CD4-positive, alpha-beta T cell (primary cell): ENCODE data around the gene SLC24A3. TPM values are rescaled to one million over a fixed set of nuclear protein-coding genes. Genes with fewer than 3 reads are reported as not detected.

Experiments
- ATAC-seq: fragments of 200-7000 bp; cut with Tn5 transposase; one replicate; pipeline ENCODE4 v1.10.0; 2022; ENCODE audit warnings: mild to moderate bottlenecking; ENCODE audit not compliant: poor library complexity
- CTCF ChIA-PET: fragments of 350-600 bp; sonication (Branson Sonifier 250); formaldehyde crosslinking; loops from one replicate; lab custom pipeline; 2021; ENCODE audit warnings: antibody characterized with exemption, inconsistent platforms; lab: Charles Lee
- POLR2A ChIA-PET: fragments of 350-600 bp; sonication (Branson Sonifier 250); formaldehyde crosslinking; loops from one replicate; lab custom pipeline; 2021; ENCODE audit warnings: antibody characterized with exemption, inconsistent platforms; lab: Charles Lee
- DNase-seq, 14 experiments: peaks; one replicate each; pipeline ENCODE4 v3.0.0-alpha.2; 2013 to 2020; ENCODE audit warnings: mixed read lengths in 2 of 14
- H3K27ac ChIP-seq, 2 donors: one replicate each; pipeline versions ENCODE4 v1.5.1 to v1.7.0; 2013; ENCODE audit warnings: low read length in 2 of 2, low read depth in 1 of 2, mild to moderate bottlenecking in 1 of 2
- H3K27me3 ChIP-seq, 2 experiments: 1 replicate in 1 of 2; 2 replicates in 1 of 2; pipeline versions ENCODE4 v1.6.1 to v1.7.0; 2013; ENCODE audit warnings: low read length in 2 of 2, control low read depth in 1 of 2, mild to moderate bottlenecking in 1 of 2, moderate library complexity in 1 of 2; ENCODE audit not compliant: insufficient read depth in 2 of 2, control insufficient read depth in 1 of 2
- H3K36me3 ChIP-seq: one replicate; pipeline ENCODE4 v1.6.1; 2013; ENCODE audit warnings: low read length, control low read depth; ENCODE audit not compliant: insufficient read depth
- H3K4me1 ChIP-seq: one replicate; pipeline ENCODE4 v1.6.1; 2013; ENCODE audit warnings: low read length, control low read depth; ENCODE audit not compliant: insufficient read depth
- H3K4me3 ChIP-seq: one replicate; pipeline ENCODE4 v1.5.1; 2013; ENCODE audit warnings: mild to moderate bottlenecking, low read length, moderate library complexity
- H3K9me3 ChIP-seq, 2 experiments: 1 replicate in 1 of 2; 2 replicates in 1 of 2; pipeline versions ENCODE4 v1.6.1 to v1.7.0; 2013; ENCODE audit warnings: low read length in 2 of 2, mild to moderate bottlenecking in 2 of 2, control low read depth in 1 of 2, moderate library complexity in 1 of 2; ENCODE audit not compliant: control insufficient read depth in 1 of 2, insufficient read depth in 1 of 2
- H3K27ac Mint-ChIP-seq: one replicate; pipeline ENCODE4 v1.8.0; 2020; ENCODE audit warnings: mixed read lengths
- H3K27me3 Mint-ChIP-seq: one replicate; pipeline ENCODE4 v1.8.0; 2021; ENCODE audit warnings: mixed read lengths
- H3K36me3 Mint-ChIP-seq: one replicate; pipeline ENCODE4 v1.8.0; 2021; ENCODE audit warnings: low read depth, mixed read lengths
- H3K4me1 Mint-ChIP-seq: one replicate; pipeline ENCODE4 v1.8.0; 2021; ENCODE audit warnings: low read depth, mixed read lengths
- H3K4me3 Mint-ChIP-seq: one replicate; pipeline ENCODE4 v1.8.0; 2020; ENCODE audit warnings: mild to moderate bottlenecking, mixed read lengths
- H3K9me3 Mint-ChIP-seq: one replicate; pipeline ENCODE4 v1.8.0; 2020; ENCODE audit warnings: mixed read lengths
- CTCF ChIP-seq: fragments of 200-600 bp; IDR thresholded peaks from one replicate; pipeline ENCODE4 v1.8.0; 2022; ENCODE audit warnings: antibody characterized with exemption, mild to moderate bottlenecking
- intact Hi-C, 2 experiments: fragments of 100-400 bp; cut with DNase I in 1 of 2; cut with micrococcal nuclease in 1 of 2; formaldehyde crosslinking; loops; one replicate each; pipeline versions ENCODE4 v1.15.1 to v1.9.0; 2023 to 2025; cut with DNase I, micrococcal nuclease
- total RNA-seq, 174 experiments: library from RNA in 2 of 174; stranded (reverse) in 2 of 174; gene quantifications; one replicate each; pipeline ENCODE4 v1.2.3 and lab custom pipeline; 2021 to 2026

The SLC24A3 gene
- total RNA-seq, 2 experiments from 2014 or later: not detected

DNA sequence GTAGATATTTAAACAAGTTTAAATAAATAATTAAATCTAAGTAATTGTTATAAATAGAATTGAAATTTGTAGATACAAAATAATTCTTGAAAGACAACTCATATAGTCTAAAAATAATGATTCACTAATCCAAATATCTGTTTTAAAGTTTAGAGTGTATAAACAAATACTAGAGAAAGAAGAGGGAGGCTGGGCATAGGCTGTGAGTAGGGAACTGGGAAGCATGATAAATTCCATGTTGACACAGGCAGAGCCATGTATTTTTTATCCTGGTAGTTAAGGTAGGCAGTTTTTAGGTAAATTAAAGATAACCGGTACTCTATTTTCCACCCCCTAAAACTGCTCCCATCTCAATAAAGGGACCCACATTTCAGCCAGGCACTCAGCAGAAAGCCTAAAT lies 534.0 kb downstream of the SLC24A3 start:
- H3K4me3 ChIP-seq: no peak overlapping the region
- Mint-ChIP-seq H3K27me3 (peaks cover 16% of the 10 kb centered on the region), H3K27ac (no peak overlapping the region), H3K4me1 (no peaks in the 10 kb centered on the region), H3K9me3 (peaks cover 9% of the 10 kb centered on the region), H3K36me3 (no peaks in the 10 kb centered on the region), H3K4me3 (no peak overlapping the region)
- no peaks in the 10 kb centered on the region for H3K4me1 ChIP-seq
- H3K36me3 ChIP-seq: no peaks in the 10 kb centered on the region
- intact Hi-C loops: no loop called here
- ChIA-PET CTCF (no interaction called here), POLR2A (no interaction called here)
- no peak overlapping the region for H3K27ac ChIP-seq
- DNase-seq: no peak
- H3K9me3 ChIP-seq: peaks cover 3 to 4% of the 10 kb centered on the region in 2 experiments
- peaks cover 0 to 8% of the 10 kb centered on the region in 2 experiments for H3K27me3 ChIP-seq
- ATAC-seq: no peak
- TF ChIP-seq CTCF: no peak

DNA sequence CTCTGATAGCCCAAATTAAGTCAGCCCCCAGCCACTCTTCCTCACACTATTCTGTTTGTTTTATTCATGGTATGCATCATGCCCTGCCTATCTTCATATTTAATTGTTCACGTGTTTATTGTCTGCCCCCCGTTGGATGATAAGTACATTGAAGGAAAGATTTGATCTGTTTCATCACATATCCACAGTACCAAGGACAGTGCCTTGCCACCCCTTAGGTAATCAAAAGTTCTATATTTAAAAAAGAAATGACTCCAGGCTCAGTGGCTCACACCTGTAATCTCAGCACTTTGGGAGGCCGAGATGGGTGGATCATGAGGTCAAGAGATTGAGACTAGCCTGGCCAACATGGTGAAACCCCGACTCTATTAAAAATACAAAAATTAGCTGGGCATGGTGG lies 535.5 kb downstream of the SLC24A3 start:
- no peaks in the 10 kb centered on the region for H3K36me3 ChIP-seq
- no peak for ATAC-seq
- ChIA-PET POLR2A (no interaction called here), CTCF (no interaction called here)
- Mint-ChIP-seq H3K9me3 (peaks cover 9% of the 10 kb centered on the region), H3K36me3 (no peaks in the 10 kb centered on the region), H3K27ac (no peak overlapping the region), H3K27me3 (peaks cover 6% of the 10 kb centered on the region), H3K4me1 (no peaks in the 10 kb centered on the region), H3K4me3 (no peak overlapping the region)
- intact Hi-C loops: no loop called here
- TF ChIP-seq CTCF: no peak
- H3K27ac ChIP-seq: no peak overlapping the region
- peaks cover 0 to 9% of the 10 kb centered on the region in 2 experiments for H3K27me3 ChIP-seq
- H3K4me3 ChIP-seq: no peak overlapping the region
- H3K4me1 ChIP-seq: no peaks in the 10 kb centered on the region
- peaks cover 3 to 4% of the 10 kb centered on the region in 2 experiments for H3K9me3 ChIP-seq
- DNase-seq: no peak

DNA sequence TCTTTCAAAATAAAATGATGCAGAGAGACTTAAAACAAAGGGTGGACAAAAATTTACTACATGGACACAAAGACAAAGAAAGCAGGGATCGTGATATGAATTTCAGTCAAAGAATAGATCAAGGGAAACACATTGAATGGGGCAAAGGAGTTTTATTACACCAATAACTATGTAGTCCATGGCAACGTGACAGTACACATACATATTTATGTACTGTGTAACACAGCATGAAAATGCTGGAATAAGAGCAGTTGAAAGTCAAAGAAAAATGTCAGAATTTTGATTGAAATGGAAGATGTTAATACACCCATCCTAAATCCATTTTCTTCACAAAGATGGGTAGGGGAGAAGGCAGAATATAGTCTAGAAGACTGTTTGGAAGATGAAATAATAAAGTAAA lies 536.2 kb downstream of the SLC24A3 start:
- H3K9me3 ChIP-seq: peaks cover 3 to 4% of the 10 kb centered on the region in 2 experiments
- H3K4me1 ChIP-seq: no peaks in the 10 kb centered on the region
- no peak overlapping the region for H3K27ac ChIP-seq
- TF ChIP-seq CTCF: no peak
- H3K4me3 ChIP-seq: no peak overlapping the region
- POLR2A ChIA-PET: no interaction called here
- intact Hi-C loops: no loop called here
- Mint-ChIP-seq H3K36me3 (no peaks in the 10 kb centered on the region), H3K27ac (no peak overlapping the region), H3K27me3 (peaks cover 10% of the 10 kb centered on the region), H3K9me3 (peaks cover 9% of the 10 kb centered on the region), H3K4me1 (no peaks in the 10 kb centered on the region), H3K4me3 (no peak overlapping the region)
- ATAC-seq (no peak), DNase-seq (no peak)
- H3K27me3 ChIP-seq: peaks cover 0 to 9% of the 10 kb centered on the region in 2 experiments
- CTCF ChIA-PET: no interaction called here
- no peaks in the 10 kb centered on the region for H3K36me3 ChIP-seq
